WTC11 (cell line): ENCODE results near the gene PRR23C. TPM values are rescaled to one million over a fixed set of nuclear protein-coding genes. Genes with fewer than 3 reads are reported as not detected.

Experiments used
- ATAC-seq: fragments of 200-7000 bp; cut with Tn5 transposase; 2 replicates; pipeline ENCODE4 v1.10.0; 2021; ENCODE audit warnings: mild to moderate bottlenecking, moderate library complexity
- CTCF ChIA-PET: fragments of 300-600 bp; sonication (Branson Sonifier 250); formaldehyde crosslinking; loops from one replicate; lab custom pipeline; 2021; ENCODE audit warnings: antibody characterized with exemption; lab: Charles Lee
- POLR2A ChIA-PET: fragments of 350-600 bp; sonication (Branson Sonifier 250); formaldehyde crosslinking; loops from one replicate; lab custom pipeline; 2021; ENCODE audit warnings: antibody characterized with exemption; lab: Charles Lee
- DNase-seq: peaks from one replicate; pipeline ENCODE4 v3.0.0; 2021; ENCODE audit warnings: low spot score
- H3K27ac Mint-ChIP-seq: 2 replicates; pipeline ENCODE4 v1.8.0; 2021; ENCODE audit warnings: mixed read lengths
- H3K27me3 Mint-ChIP-seq: 2 replicates; pipeline ENCODE4 v1.8.0; 2021; ENCODE audit warnings: low read depth, mild to moderate bottlenecking, moderate library complexity, mixed read lengths
- H3K36me3 Mint-ChIP-seq: 2 replicates; pipeline ENCODE4 v1.8.0; 2021; ENCODE audit warnings: mixed read lengths
- H3K4me1 Mint-ChIP-seq: 2 replicates; pipeline ENCODE4 v1.8.0; 2022; ENCODE audit warnings: mixed read lengths
- H3K4me3 Mint-ChIP-seq: 2 replicates; pipeline ENCODE4 v1.8.0; 2021; ENCODE audit warnings: mild to moderate bottlenecking, moderate library complexity, mixed read lengths
- H3K9me3 Mint-ChIP-seq: 2 replicates; pipeline ENCODE4 v1.8.0; 2021; ENCODE audit warnings: mixed read lengths
- CREB1 ChIP-seq: sonication (generic); formaldehyde crosslinking; IDR thresholded peaks from 2 replicates; pipeline ENCODE4 v1.8.0; 2023; ENCODE audit warnings: mild to moderate bottlenecking, missing genetic modification reagents
- CTCF ChIP-seq: fragments of 200-600 bp; IDR thresholded peaks from 2 replicates; pipeline ENCODE4 v1.8.0; 2022; ENCODE audit warnings: antibody characterized with exemption
- ETV6 ChIP-seq: sonication (generic); formaldehyde crosslinking; IDR thresholded peaks from 2 replicates; pipeline ENCODE4 v1.8.1; 2022; ENCODE audit warnings: mild to moderate bottlenecking, missing genetic modification reagents
- GABPB1 ChIP-seq: sonication (generic); formaldehyde crosslinking; IDR thresholded peaks from 2 replicates; pipeline ENCODE4 v1.8.1; 2023; ENCODE audit warnings: mild to moderate bottlenecking, missing genetic modification reagents
- GTF2I ChIP-seq: fragments of 250-450 bp; sonication (Bioruptor Pico); conservative IDR thresholded peaks from 2 replicates; pipeline ENCODE4 v1.4.0; 2021; ENCODE audit warnings: mild to moderate bottlenecking
- HMGA2 ChIP-seq: fragments of 250-450 bp; sonication (Bioruptor Pico); IDR thresholded peaks from 2 replicates; pipeline ENCODE4 v1.4.0; 2021; ENCODE audit warnings: mild to moderate bottlenecking, moderate library complexity
- IRF2 ChIP-seq: sonication (generic); formaldehyde crosslinking; IDR thresholded peaks from 2 replicates; pipeline ENCODE4 v1.8.0; 2022; ENCODE audit warnings: low read depth, missing genetic modification reagents, borderline replicate concordance
- MAX ChIP-seq: sonication (generic); formaldehyde crosslinking; IDR thresholded peaks from 2 replicates; pipeline ENCODE4 v1.8.0; 2022; ENCODE audit warnings: mild to moderate bottlenecking, missing genetic modification reagents
- OVOL2 ChIP-seq: fragments of 250-450 bp; sonication (Bioruptor Pico); IDR thresholded peaks from 2 replicates; pipeline ENCODE4 v1.9.0; 2021; ENCODE audit warnings: mild to moderate bottlenecking, borderline replicate concordance
- SOX15 ChIP-seq: fragments of 250-450 bp; sonication (Bioruptor Pico); IDR thresholded peaks from 2 replicates; pipeline ENCODE4 v1.9.0; 2021; ENCODE audit warnings: mild to moderate bottlenecking
- TCF7 ChIP-seq: sonication (generic); formaldehyde crosslinking; IDR thresholded peaks from 2 replicates; pipeline ENCODE4 v1.8.0; 2022; ENCODE audit warnings: mild to moderate bottlenecking, low read depth, missing genetic modification reagents, moderate library complexity
- ZNF138 ChIP-seq: sonication (generic); formaldehyde crosslinking; conservative IDR thresholded peaks from 2 replicates; pipeline ENCODE4 v1.8.1; 2022; ENCODE audit warnings: mild to moderate bottlenecking, moderate library complexity, missing genetic modification reagents
- ZNF396 ChIP-seq: fragments of 250-450 bp; sonication (Bioruptor Pico); IDR thresholded peaks from 2 replicates; pipeline ENCODE4 v1.8.0; 2021; ENCODE audit warnings: mild to moderate bottlenecking, moderate library complexity, borderline replicate concordance
- total RNA-seq: library from RNA; stranded (reverse); gene quantifications from 3 replicates; pipeline ENCODE4 v1.2.3, GENCODE V29; 2021
- TF ChIP-seq, protein P1 (sequence below): sonication (generic); formaldehyde crosslinking; IDR thresholded peaks from 2 replicates; pipeline ENCODE4 v1.8.1; 2022; ENCODE audit warnings: missing genetic modification reagents, borderline replicate concordance
- TF ChIP-seq, protein P2 (sequence below): fragments of 250-450 bp; sonication (Bioruptor Pico); IDR thresholded peaks from 2 replicates; pipeline ENCODE4 v1.9.0; 2021; ENCODE audit warnings: mild to moderate bottlenecking
- TF ChIP-seq, protein P3 (sequence below): fragments of 250-450 bp; sonication (Bioruptor Pico); IDR thresholded peaks from 2 replicates; pipeline ENCODE4 v1.9.0; 2021; ENCODE audit warnings: mild to moderate bottlenecking, borderline replicate concordance

The PRR23C gene
- total RNA-seq, 1 experiment from 2014 or later: not detected

DNA sequence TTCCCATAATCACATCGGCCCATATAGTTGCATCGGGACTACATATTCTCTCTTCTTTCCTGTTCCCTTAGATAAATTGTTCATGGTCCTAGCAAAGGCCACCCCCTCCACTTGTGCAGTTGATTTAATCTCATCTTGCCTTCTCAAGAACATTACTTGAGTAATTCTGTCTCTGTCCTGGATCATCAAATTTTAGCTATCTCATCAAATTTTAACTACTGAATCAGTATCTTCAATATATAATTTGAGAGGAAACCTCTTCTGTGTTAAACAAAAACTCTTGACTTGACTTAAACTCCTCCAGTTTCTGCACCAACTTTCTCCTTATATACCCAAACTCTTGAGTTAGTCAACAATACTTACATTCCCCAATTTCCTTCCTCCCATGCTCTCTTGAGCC lies 19.7 kb downstream of the PRR23C start:
- Mint-ChIP-seq H3K36me3 (no peaks in the 10 kb centered on the region), H3K27me3 (peaks cover 12% of the 10 kb centered on the region), H3K4me1 (no peaks in the 10 kb centered on the region), H3K4me3 (no peak overlapping the region), H3K27ac (no peak overlapping the region), H3K9me3 (peaks cover 19% of the 10 kb centered on the region)
- ChIA-PET CTCF (no interaction called here), POLR2A (no interaction called here)
- ATAC-seq (no peak), DNase-seq (no peak)
- no peak for TF ChIP-seq GABPB1 (CRISPR knock-in tag)

- Mint-ChIP-seq H3K36me3 (no peaks in the 10 kb centered on the region), H3K4me3 (no peak within 1 kb of the TSS), H3K9me3 (peaks cover 5% of the 10 kb centered on the region; the same call in 1 of the 2 replicates)
- ChIA-PET POLR2A (no interaction called here), CTCF (interaction anchor here (1.5 to 2.1 kb wide), 3 partner anchors 26 to 97 kb away, joined by 3 to 7 read pairs (median 4); no protein-coding TSS in a partner anchor)
- DNase-seq (peak; percentile 17), ATAC-seq (peak; percentile 56)
- TF ChIP-seq MAX (CRISPR knock-in tag) (no peak), IRF2 (no peak), GABPB1 (CRISPR knock-in tag) (no peak), TCF7 (CRISPR knock-in tag) (no peak), CTCF (peak; percentile 23; the same call in 1 of the 2 replicates)
- TF ChIP-seq, protein P1, sequence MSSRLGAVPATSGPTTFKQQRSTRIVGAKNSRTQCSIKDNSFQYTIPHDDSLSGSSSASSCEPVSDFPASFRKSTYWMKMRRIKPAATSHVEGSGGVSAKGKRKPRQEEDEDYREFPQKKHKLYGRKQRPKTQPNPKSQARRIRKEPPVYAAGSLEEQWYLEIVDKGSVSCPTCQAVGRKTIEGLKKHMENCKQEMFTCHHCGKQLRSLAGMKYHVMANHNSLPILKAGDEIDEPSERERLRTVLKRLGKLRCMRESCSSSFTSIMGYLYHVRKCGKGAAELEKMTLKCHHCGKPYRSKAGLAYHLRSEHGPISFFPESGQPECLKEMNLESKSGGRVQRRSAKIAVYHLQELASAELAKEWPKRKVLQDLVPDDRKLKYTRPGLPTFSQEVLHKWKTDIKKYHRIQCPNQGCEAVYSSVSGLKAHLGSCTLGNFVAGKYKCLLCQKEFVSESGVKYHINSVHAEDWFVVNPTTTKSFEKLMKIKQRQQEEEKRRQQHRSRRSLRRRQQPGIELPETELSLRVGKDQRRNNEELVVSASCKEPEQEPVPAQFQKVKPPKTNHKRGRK (CRISPR knock-in tag): no peak
- TF ChIP-seq, all 79 proteins: peak for 1
- no peaks in the 10 kb centered on the region for H3K4me1 Mint-ChIP-seq
- H3K27ac Mint-ChIP-seq: no peak within 1 kb of the TSS
- H3K27me3 Mint-ChIP-seq: no peaks in the 10 kb centered on the region
Observed at GRCh38 chr3:139020868-139021234, 23.8 kb downstream of the PRR23C start, which contains the start of gene PRR23B. PRR23B (minus strand) TSS chr3:139020926; CDS start chr3:139020661, 265 bp downstream.

- Mint-ChIP-seq H3K36me3 (no peaks in the 10 kb centered on the region), H3K4me1 (no peaks in the 10 kb centered on the region), H3K27me3 (no peaks in the 10 kb centered on the region), H3K4me3 (no peak overlapping the region), H3K27ac (no peak overlapping the region), H3K9me3 (peaks cover 5% of the 10 kb centered on the region; the same call in 1 of the 2 replicates)
- TF ChIP-seq SOX15 (CRISPR knock-in tag) (no peak), ZNF396 (CRISPR knock-in tag) (no peak), HMGA2 (CRISPR knock-in tag) (no peak), CREB1 (CRISPR knock-in tag) (no peak), OVOL2 (no peak), GTF2I (CRISPR knock-in tag) (no peak), ZNF138 (CRISPR knock-in tag) (no peak), ETV6 (CRISPR knock-in tag) (no peak)
- TF ChIP-seq, protein P2, sequence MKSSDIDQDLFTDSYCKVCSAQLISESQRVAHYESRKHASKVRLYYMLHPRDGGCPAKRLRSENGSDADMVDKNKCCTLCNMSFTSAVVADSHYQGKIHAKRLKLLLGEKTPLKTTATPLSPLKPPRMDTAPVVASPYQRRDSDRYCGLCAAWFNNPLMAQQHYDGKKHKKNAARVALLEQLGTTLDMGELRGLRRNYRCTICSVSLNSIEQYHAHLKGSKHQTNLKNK: no peak
- TF ChIP-seq, protein P3, sequence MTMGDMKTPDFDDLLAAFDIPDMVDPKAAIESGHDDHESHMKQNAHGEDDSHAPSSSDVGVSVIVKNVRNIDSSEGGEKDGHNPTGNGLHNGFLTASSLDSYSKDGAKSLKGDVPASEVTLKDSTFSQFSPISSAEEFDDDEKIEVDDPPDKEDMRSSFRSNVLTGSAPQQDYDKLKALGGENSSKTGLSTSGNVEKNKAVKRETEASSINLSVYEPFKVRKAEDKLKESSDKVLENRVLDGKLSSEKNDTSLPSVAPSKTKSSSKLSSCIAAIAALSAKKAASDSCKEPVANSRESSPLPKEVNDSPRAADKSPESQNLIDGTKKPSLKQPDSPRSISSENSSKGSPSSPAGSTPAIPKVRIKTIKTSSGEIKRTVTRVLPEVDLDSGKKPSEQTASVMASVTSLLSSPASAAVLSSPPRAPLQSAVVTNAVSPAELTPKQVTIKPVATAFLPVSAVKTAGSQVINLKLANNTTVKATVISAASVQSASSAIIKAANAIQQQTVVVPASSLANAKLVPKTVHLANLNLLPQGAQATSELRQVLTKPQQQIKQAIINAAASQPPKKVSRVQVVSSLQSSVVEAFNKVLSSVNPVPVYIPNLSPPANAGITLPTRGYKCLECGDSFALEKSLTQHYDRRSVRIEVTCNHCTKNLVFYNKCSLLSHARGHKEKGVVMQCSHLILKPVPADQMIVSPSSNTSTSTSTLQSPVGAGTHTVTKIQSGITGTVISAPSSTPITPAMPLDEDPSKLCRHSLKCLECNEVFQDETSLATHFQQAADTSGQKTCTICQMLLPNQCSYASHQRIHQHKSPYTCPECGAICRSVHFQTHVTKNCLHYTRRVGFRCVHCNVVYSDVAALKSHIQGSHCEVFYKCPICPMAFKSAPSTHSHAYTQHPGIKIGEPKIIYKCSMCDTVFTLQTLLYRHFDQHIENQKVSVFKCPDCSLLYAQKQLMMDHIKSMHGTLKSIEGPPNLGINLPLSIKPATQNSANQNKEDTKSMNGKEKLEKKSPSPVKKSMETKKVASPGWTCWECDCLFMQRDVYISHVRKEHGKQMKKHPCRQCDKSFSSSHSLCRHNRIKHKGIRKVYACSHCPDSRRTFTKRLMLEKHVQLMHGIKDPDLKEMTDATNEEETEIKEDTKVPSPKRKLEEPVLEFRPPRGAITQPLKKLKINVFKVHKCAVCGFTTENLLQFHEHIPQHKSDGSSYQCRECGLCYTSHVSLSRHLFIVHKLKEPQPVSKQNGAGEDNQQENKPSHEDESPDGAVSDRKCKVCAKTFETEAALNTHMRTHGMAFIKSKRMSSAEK (CRISPR knock-in tag): no peak
- DNase-seq (no peak), ATAC-seq (no peak; the same call in 1 of the 2 replicates)
- POLR2A ChIA-PET: no interaction called here
- CTCF ChIA-PET: interaction anchor here (1.5 to 2.1 kb wide), 2 partner anchors 27 to 97 kb away, joined by 3 to 4 read pairs; no protein-coding TSS in a partner anchor
Observed at GRCh38 chr3:139020036-139020867, 24.4 kb downstream of the PRR23C start.
